ENCODE results near the gene KRT7. TPM values are rescaled to one million over a fixed set of nuclear protein-coding genes. Genes with fewer than 3 reads are reported as not detected.
"Not testable (repeated sequence)": the region's sequence is repeated elsewhere in the genome, so short reads cannot be mapped to it uniquely, and the experiment has no call there.

KRT7 gene
- total RNA-seq, 1 experiment from 2014 or later, result 2.3 TPM

DNA sequence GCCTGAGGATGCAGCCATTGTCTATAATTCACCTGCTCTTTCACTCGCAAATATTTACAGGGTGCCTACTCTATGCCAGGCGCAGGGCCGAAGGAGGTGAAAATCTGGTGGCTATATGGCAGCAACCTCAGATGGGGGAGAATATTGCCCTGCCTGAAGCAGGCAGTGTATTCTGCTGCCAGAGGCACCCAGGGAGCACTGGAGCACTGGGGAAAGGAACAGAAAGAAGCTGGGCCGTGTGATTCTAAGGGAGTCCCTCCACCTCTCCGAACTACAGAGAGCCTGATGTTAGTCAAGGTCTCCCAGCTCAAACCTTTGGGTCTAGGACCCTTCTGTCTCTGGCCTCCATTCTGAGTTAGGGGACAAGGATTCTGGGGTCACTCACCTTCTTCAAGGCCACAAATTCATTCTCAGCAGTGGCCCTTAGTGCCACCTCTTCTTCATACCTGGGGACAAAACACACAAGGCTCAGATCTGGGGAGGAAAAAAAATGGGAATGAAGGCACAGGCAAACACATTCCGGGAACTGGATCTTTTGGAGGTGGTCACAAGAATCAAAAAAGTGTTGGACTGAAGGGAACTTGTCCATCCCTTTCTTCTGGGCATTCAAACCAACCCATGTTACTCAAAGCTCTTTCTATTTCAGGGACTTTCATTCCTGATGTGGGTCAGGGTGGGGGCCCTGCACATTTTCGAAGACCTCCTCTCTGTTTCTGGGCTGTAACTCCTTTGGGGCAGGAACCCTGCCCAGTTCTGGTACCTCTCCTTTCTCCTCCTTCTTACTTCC lies 22.1 kb downstream of the KRT7 start:
- no peak for DNase-seq (ENCODE audit: low read depth)

DNA sequence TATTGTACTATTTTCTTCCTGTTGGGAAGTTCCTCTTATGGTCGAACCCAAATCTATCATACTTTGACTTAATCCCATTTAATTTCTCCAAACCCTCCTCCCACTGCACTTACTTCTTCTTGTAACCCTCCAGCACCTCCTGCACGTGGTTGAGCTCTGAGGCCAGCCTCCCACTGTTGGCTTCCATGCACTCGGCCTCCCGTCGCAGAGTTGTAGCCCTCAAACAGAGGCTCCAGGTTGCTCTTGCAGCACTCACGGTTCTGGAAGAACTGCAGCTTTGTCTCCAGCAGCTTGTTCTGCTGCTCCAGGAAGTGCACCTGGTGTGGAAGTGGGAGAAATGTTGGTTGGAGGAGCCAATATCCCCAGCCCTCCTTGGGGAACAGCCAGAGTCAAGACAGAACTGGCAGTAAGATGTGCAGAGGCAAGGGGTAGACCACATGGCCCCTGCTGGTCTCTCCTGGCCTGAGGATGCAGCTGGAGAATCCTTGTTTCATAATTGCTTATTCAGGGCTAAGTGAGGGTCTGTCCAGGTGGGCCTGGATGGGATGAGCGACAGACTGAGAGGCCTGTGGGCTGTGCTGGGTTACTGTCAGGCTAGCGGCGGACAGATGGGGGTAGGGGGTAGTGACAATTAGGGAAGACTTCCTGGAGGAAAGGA lies 23.0 kb downstream of the KRT7 start:
- no peak for DNase-seq (ENCODE audit: low read depth)

DNA sequence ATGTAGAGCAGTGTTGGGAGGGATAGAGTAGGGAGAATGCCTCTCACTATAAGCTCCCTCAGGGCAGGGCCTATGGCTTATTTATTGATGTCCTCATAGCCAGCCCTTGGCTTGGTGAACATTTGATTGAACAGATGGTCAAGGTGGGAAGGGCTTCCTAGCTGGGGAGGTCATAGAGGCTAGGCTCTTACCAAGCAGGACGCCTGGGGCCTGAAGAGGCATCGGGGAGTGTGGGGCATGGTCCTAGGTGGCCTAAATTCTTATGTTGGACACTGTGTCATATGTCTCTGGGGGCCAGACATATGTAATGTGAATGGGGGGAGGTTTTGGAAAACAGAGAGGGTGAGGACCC lies 23.5 kb downstream of the KRT7 start:
- no peak for DNase-seq (ENCODE audit: low read depth)

DNA sequence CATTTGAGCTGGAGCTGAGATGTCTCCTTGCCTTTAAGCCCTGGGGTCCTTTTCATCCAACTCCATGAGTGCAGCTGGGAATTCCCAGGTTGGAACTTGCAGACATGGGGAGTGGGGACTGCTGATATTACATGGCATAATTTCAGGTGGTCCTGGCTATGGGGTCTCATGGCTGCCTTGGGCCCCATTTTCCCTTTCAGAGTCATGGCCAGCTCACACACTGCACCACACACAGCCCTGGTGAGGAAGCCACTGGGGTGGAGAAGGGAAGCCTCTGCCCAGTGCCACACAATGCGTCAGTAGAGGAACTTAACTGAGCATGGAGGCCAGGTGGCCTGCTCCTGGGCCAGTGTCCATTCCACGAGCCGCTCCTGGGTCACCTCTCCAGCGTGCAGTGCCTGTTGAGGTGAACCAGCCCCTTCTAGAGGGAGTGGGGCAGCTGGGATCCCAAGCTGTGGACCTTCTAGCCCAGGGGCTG lies 24.1 kb downstream of the KRT7 start:
- no peak for DNase-seq (ENCODE audit: low read depth)

DNA sequence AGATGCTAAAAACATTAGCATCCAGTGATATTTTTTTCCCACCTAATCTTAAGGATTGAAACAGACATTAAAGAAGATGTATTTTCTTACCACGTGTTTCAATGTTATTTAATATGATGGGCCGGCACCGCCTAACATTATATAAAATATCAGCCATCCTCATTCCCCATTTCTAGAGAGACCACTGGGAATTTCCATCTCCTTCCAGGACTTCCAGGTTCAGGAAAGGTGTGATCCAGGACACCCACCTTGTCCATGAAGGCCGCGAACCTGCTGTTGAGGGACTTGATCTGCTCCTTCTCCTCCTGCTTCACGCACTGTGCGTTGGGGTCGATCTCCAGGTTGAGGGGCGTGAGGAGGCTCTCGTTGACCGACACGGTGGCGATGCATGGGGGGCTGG lies 24.9 kb downstream of the KRT7 start:
- not testable (repeated sequence) for DNase-seq (ENCODE audit: low read depth)

DNA sequence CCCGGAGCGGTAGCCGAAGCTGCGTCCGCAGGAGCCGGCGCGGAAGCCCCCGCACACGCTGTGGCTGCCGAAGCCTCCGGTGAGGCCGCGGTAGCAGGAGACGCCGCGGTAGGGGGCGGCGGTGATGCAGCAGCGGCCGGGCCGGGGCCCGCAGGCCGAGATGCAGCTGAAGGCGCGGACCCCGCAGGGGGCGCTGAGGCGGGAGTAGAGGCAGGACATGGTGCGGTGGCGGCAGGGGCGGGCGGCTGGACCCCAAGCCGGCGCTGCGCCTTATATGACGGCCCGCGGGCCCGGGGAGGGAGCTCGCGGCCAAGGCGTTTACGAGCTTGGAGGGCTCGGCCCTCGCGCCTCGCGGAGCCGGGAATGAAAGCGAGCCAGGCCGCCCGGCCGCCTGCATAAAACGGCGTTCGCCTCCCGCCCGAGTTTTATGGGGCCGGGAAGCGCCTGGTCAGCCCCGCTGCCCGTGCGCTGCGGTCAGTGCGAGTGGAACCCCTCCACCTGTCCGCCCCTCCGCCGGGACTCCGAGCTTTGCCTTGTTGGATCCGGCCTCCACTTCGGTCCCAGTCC lies 25.4 kb downstream of the KRT7 start:
- DNase-seq (ENCODE audit: low read depth), result no peak

DNA sequence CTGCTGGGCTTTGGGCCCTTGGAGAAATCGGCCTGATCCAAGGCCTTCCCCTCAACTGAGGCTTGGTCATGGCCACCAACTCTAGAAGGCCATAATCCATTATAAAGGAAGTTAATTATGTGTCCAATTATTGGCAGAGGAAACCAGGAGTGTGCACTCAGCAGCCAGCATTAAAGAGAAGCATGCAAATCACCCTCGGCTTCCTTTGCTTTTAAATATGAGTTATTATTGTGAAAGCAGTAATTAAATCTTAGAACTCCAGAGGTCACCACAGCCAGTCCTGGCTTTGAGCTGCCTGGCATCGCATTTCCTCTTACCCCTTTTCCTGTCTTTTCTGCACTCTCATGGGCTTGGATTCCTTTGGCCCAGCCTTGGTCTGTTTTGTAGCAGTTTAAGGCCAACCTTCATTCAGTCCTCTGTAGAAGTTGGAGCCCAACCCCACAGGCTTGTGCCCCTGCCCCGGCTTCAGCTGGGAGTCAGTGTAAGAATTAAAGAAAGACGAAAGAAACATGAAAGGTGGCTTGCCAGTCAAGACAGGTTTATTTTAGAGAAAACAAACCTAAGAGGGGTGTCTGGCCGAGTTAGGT lies 26.7 kb downstream of the KRT7 start:
- no peak for DNase-seq (ENCODE audit: low read depth)

DNA sequence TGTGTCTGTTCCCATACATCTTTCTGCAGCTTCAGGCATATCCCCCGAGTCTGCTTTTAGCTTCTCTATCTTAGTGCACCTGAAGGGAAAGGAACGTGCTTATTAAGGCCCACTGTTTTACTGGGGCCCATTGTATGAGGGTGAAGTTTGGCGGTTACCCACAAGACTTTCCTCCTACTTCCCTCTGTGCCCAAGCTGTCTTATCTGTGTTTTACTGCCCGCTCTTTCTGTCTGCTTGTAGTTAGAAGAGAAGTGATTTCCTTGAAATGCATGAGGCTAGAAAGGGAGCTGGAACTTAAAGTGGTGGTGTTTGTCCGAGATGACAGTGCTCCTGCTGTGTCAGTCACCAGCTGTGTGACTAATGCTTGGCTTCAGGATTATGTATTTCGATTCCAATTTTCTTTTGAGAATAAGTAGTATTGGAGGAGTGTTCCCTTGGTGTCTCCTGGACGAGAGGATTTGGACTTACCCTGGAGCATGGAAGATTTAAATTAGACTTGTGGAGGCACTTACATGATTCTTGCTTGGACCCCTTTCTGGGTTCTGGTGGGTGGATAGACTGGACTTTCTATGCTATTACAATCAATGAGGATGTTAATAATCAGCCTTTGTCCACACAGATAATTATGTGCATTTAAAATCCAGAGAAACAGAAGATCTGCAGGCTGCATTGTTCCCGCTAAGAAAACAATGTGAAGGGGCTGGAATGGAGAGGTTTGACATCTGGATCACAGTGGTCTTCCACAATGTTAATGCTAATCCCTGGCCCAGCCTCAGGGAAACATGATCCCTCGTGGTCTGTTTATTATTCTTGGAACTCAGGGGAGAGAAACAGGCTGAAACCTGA lies 27.5 kb downstream of the KRT7 start:
- peak; percentile 71 for DNase-seq (ENCODE audit: low read depth)

DNA sequence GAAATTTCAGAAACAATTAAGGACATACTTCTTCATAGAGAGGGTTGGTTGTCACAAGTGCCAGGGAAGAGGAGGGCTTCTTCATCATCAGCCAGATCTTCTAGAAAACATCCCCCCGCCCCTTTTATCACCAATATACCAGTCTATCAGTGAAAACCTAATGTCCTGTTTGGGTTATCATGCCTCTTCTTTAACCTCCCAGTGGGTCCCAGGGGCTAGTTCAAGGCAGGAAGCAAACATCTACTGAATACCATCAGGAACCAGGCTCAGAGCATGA lies 28.1 kb downstream of the KRT7 start:
- DNase-seq (ENCODE audit: low read depth), result no peak

DNA sequence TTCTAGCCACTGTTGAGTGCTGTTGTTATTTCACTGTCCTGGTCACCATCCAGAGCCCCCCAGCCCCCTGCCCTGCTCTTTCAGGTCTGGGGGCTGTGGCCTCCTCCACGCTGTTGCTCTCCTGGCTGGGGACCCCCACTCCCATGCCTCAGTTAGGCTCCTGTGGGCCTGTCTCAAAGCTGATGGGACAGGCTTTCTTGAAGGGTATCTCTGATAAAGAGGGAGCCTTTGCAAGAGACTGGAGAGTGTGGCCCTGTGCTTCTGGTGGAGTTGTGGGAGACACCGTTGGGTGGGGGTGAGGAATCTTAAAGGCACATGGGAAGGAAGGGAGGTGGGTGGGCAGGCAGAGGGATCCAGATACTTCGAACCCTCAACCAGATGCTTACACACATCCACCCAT lies 29.2 kb downstream of the KRT7 start:
- DNase-seq (ENCODE audit: low read depth), result no peak

DNA sequence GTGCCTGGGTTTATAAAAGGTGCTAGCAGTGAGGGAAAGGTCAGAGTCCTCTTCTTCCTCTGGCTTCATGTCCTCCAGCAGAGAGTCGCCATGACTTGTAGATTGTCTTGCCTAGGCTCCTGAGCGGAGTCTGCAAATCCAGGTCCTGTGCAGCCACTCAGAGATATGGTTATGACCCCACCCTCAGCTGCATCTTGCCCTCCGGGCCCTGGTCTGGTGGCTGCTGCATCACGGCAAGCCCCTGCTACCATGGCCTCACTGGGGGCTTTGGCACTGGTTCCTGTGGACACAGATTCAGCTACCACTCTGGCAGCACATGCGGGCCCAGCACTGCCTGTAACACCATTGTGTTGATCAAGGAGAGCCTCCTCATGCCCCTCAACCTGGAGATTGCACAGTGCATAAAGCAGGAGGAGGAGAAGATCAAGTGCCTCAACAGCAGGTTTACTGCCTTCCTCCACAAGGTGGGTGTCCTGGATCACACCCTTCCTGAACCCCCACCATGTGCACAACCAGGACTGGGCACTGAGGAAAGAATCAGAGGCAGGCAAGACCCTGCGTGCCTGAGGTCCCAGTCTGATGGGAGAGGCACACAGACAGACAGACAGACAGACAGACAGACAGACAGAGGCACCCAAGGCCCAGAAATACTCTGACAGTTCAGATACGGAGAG lies 30.9 kb downstream of the KRT7 start:
- no peak for DNase-seq (ENCODE audit: low read depth)

DNA sequence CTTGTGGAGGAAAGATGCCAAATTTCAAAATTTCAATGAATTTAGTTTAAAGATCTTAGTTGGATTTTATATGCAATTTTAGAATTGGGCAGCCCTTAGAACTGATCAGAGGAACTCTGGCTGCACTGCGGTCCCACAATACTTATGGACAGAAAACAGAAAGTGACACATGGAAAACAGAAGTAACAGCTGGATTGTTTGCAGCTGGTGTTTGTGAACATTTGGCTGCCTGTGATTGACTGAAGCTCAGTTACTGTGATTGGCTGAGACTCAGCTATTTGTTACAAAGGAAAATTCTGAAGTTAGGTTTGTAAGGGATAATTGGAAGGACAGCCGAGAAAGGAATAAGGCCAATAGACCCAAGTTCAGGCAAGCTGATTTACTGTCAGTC lies 31.4 kb downstream of the KRT7 start:
- DNase-seq (ENCODE audit: low read depth), result no peak

DNA sequence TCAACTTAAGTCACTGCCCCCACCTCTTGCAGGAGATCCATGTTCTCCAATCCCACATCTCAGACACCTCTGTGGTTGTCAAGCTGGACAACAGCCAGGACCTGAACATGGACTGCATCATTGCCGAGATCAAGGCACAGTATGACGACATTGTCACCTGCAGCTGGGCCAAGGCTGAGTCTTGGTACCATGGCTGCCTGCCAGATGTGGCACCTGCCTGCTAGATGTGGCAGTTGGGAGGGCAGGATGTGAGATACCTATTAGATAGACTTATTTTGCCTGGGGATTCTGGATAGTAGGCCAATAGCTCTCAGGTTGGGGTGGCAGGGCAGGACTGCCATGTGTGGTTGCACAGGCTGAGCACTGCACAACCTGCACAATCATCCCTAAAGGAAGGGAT lies 33.5 kb downstream of the KRT7 start:
- no peak for DNase-seq (ENCODE audit: low read depth)

DNA sequence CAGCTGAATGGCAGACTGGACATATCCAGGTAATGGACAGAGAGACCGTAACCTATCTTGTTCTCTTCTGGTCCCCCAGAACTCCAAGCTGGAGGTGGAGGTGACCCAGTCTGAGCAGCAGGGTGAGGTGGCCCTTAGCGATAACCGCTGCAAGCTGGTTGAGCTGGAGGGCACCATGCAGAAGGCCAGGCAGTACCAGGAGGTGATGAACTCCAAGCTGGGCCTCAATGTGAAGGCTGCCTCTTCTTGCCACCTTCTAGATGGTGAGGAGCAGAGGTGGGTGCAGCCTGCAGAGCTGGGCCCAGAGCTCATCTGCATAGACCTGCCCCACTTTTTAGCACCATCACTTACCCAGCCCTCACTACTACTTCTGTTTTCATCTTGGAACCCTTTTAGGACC lies 34.2 kb downstream of the KRT7 start:
- no peak for DNase-seq (ENCODE audit: low read depth)

DNA sequence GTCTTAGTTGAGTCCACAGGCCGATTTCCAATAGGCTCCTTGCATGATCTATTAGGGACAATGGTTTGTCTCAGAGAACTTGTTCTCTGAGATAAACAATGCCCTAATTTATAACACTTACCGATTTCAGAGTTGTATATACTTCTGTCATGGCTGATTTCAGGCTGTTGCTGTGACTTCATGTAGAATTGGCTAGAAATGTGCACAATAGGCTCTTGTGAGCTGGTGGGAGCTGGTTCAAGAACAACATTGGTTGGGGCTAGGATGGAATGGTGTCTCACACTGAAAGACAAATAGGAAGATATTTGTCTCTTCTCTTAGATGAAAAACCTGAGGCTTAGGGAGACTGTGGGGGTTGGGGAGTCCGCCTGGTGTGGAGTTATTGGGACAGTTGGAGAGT lies 34.7 kb downstream of the KRT7 start:
- DNase-seq (ENCODE audit: low read depth), result peak; percentile 28

DNA sequence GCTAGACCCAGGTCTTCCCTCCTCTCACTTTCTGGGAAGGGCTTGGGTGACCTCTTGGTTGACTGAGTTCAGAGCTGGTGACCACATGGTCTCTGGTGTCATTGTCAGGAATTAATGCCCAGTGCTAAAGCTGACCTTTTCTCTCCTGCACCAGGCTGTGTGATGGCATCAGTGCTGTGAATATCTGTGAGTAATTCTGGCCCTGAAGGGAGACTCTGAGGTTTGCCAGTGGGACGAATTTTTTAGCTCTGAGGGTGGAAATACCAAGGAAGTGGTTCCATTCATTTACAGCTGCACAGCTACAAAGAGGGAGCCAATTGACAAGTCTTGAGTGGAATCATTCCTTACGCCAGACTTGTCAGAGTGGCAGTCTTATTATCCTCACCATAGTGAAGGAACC lies 35.2 kb downstream of the KRT7 start:
- peak; percentile 81 for DNase-seq (ENCODE audit: low read depth)

DNA sequence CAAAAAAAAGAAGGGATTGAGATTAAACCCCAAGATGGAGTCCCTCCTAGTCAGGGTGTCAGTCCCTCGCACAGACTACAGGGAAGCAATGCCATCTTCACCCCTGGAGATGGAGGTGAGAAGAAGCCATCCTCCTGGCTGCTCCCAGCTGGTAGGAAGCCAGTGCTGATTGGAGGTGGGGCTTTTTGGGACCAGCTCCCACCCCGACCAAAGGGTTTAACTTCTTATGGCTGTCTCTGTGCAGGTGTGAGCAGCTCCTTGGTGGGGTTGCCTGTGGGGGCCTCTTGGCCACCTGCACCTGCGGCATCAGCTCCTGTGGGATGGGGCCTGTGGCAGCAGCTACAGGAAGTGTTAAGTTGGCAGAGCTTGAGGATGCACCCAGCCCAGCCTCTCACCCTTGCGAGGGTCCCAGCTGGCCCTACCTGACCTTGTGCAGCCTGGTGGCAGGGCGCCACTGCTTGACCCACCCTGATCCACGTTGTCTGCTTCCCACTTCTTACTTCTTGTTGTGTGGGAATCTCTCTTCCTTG lies 37.6 kb downstream of the KRT7 start:
- no peak for DNase-seq (ENCODE audit: low read depth)

DNA sequence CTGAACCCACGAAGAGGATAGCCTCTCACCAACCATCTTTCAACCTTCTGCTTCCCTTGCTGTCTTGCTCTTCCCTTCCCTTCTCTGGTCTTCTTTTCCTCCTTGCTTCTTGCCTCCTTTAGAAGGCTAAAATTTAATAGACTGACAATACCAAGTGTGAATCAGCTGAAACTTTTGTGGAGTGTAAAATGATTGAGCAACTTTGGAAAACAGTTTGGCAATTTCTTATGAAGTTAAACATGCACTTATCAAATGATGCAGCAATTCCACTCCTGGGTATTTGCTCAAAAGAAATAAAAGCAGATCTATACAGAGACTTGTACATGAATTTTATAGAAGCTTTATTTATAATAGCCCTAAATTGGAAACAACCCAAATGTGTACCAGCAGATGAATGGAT lies 38.1 kb downstream of the KRT7 start:
- no peak for DNase-seq (ENCODE audit: low read depth)

DNA sequence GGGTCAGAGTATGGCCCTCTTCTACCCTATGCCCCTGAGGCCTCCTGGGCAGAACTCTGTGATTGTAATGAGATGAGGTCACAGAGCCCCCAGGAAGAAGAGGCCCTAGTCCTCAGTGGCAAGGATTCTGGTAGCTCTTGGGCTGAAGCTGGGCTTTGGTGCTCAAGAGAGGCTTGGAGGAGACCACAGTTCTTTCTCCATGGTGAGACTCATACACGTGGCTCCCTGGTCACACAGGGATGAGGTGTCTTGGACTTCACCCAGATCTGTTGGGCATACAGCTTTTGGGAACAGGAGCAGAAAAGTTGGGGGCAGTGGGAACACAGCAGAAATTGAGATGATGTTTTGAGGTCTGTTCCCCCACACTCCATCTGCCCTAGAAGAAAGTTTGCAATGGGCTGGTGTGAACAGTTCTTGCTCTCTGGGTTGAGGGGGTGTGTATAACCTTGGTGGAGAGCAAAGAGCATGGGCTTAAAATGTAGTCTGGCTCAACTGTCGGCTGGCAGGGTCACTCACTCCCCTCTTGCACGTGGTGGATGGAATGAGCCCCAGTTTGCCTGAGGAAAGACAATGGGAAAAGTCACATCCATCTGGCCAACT lies 41.6 kb downstream of the KRT7 start, which contains the start of gene KRT86:
TSS of gene KRT86 (plus strand) at position 125 of the 600 bp plus-strand sequence. CDS start 27,272 bp downstream, outside the sequence.
- DNase-seq (ENCODE audit: low read depth), result no peak

DNA sequence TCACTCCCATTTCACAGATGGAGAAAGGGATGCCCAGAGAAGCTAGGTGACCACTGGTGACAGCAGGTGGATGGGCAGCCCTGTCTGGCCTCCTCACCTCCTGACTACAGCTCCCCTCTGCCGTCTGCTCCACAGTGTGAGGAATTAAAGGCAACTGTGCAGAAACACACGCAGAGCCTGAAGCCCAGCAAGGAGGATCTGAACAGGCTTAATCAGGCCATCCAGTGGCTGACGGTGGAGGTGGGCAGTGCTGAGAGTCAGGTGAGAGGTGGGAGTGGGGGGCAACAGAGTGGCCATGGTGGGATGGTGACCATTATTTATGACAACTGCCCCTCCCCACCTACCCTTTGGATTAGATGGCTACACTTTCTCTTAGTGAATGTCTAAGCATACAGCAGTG lies 42.6 kb downstream of the KRT7 start:
- DNase-seq (ENCODE audit: low read depth), result no peak

Data from RPMI7951 (cell line).